GM10266 (cell line): ENCODE data around the gene PRKAR2B.
"Not testable (repeated sequence)": the region's sequence is repeated elsewhere in the genome, so short reads cannot be mapped to it uniquely, and the experiment has no call there.

Experiments
- DNase-seq: peaks from one replicate; pipeline ENCODE4 v3.0.0; 2012; ENCODE audit errors: extremely low spot score
- CTCF ChIP-seq: IDR thresholded peaks from 2 replicates; pipeline ENCODE4 v1.5.1; 2012; ENCODE audit warnings: mild to moderate bottlenecking, low read depth; ENCODE audit not compliant: control insufficient read depth, insufficient read depth; ENCODE audit errors: missing control alignments

The PRKAR2B gene

GRCh38 chr7:107148721-107149120, 104.2 kb downstream of the PRKAR2B start:
- TF ChIP-seq CTCF = no peak
- DNase-seq = no peak

DNA sequence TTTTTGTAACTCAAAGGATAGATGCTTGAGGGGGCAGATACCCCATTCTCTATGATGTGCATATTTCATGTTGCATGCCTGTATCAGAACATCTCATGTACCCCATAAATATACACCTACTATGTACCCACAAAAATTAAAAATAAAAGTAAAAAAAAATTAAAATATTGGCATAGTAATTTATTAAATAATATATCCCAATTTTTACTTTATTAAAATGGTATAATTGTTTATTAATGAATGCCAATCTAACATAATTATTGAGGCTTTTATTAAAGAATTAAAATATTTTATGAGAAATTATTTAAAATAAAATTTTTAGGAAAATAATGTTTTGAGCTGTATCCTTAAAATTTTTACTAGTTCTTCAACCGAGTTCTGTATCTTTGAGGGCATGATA, 105.4 kb downstream of the PRKAR2B start:
- no peak for DNase-seq
- TF ChIP-seq CTCF = no peak

DNA sequence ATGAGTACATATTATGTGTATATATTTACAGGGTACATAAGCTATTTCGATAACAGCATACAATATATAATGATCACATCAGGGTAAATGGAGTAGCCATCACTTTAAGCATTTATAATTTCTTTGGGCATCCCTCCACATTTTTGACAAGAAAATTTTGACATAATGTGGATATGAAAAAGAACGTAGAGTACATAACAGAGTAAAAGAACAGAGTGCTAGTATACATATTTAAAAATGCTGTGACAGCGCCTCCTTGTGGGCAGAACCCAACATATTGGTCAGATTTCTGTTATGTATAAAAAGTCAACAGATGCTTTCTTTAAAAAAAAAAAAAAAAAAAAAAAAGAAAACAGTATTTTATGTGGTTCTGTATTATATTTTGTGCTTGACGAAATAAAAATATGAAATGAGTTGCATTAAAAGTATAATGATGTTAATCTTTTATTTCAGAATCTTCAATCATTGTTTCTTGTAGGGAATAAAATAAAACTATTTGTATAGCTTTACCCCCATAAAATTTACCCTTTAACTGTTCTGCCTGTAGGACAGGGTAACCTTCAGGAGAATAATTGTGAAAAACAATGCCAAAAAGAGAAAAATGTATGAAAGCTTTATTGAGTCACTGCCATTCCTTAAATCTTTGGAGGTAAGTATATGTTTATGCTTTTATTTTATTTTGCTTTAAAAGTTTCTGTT, 106.0 kb downstream of the PRKAR2B start:
- DNase-seq = peak; percentile 24
- peak; percentile 49 for TF ChIP-seq CTCF

GRCh38 chr7:107151538-107151937, 107.0 kb downstream of the PRKAR2B start:
- DNase-seq = no peak
- no peak for TF ChIP-seq CTCF

GRCh38 chr7:107152011-107152410, 107.5 kb downstream of the PRKAR2B start:
- TF ChIP-seq CTCF = no peak
- no peak for DNase-seq

DNA sequence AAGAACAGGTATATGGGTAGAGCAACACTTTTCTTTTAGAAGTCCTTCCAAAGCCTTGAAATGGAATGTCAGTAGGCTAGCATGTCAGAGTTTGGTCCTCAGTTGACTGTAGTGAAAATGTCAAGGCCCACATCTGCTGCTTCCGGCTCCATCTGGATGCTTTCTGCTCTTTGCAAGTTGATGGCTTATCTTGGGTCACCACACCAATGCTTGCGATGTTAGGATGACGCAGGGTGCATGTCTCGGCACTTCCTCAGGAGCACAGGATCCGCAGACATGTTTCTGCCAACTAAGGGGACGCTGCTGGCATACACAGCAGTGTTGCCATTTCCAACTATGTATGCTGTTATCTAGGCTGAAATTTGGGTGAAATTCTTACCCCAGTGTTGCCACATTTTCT, 110.3 kb downstream of the PRKAR2B start:
- no peak for DNase-seq
- no peak for TF ChIP-seq CTCF

DNA sequence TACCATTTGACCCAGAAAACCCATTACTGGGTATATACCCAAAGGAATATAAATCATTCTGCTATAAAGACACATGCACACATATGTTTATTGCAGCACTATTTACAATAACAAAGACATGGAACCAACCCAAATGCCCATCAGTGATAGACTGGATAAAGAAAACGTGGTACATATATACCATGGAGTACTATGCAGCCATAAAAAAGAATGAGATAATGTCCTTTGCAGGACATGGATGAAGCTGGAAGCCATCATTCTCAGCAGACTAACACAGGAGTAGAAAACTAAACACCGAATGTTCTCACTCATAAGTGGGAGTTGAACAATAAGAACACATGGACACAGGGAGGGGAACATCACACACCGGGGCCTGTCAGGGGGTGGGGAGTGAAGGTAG, 111.2 kb downstream of the PRKAR2B start:
- not testable (repeated sequence) for DNase-seq

GRCh38 chr7:107157091-107157490, 112.6 kb downstream of the PRKAR2B start:
- no peak for DNase-seq
- no peak for TF ChIP-seq CTCF
